ENCODE results near the gene HBQ1.

HBQ1 gene

DNA sequence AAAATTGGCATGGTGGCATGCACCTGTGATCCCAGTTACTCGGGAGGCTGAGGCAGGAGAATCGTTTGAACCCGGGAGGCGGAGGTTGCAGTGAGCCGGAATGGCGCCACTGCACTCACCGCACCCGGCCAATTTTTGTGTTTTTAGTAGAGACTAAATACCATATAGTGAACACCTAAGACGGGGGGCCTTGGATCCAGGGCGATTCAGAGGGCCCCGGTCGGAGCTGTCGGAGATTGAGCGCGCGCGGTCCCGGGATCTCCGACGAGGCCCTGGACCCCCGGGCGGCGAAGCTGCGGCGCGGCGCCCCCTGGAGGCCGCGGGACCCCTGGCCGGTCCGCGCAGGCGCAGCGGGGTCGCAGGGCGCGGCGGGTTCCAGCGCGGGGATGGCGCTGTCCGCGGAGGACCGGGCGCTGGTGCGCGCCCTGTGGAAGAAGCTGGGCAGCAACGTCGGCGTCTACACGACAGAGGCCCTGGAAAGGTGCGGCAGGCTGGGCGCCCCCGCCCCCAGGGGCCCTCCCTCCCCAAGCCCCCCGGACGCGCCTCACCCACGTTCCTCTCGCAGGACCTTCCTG, at the start of gene HBQ1:
Gene HBQ1 (plus strand): TSS at position 359 of the 575 bp plus-strand sequence. CDS start 28 bp downstream, at position 387.
- peak within 1 kb of the TSS; percentile 60 for H3K4me3 ChIP-seq
- H3K9ac ChIP-seq: peak within 1 kb of the TSS; percentile 48; the same call in 1 of the 2 replicates
- H3K9me3 ChIP-seq: no peaks in the 10 kb centered on the region
- H3K4me2 ChIP-seq: peak within 1 kb of the TSS; percentile 96
- peaks cover 12% of the 10 kb centered on the region for H3K4me1 ChIP-seq
- H3K36me3 ChIP-seq: peaks cover 22% of the 10 kb centered on the region
- TF ChIP-seq Cebpa-rat (IDR thresholded peaks at IDR 0.05): no peak
- peak within 1 kb of the TSS; percentile 43; the same call in 1 of the 2 replicates for H3K27ac ChIP-seq
- H3K27me3 ChIP-seq: peaks cover 63% of the 10 kb centered on the region
- H4K20me1 ChIP-seq: peaks cover 84% of the 10 kb centered on the region

DNA sequence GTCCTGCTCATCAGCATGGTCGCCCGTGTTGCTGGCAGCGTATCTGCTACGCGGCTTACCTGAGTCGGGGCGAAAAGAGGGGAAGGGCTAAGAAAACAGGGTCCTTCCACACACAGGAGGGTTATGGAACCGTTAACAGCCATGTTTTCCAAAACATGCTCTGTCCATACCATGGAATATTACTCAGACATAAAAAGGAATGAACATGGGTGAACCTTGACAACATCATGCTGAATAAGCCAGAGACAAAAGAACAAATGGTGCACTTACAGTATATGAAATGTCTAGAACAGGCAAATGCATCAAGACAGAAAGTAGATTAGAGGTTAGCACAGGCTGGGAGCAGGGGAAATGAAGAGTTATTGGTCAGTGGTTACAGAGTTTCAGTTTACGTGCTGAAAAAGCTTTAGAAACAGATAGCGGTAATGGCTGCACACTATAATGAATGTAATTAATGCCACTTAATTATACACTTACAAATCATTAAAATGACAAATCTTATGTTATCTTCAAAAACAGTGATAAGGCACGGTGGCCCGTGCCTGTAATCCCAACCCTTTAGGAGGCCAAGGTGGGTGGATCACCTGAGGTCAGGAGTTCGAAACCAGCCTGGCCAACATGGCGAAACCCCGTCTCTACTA, 49.6 kb upstream of the HBQ1 start:
- no peak overlapping the region for H3K4me2 ChIP-seq
- no peaks in the 10 kb centered on the region for H3K9me3 ChIP-seq
- TF ChIP-seq Cebpa-rat (IDR thresholded peaks at IDR 0.05): no peak
- peaks cover 39% of the 10 kb centered on the region for H3K36me3 ChIP-seq
- no peak overlapping the region for H3K9ac ChIP-seq
- no peaks in the 10 kb centered on the region for H3K27me3 ChIP-seq
- H3K4me1 ChIP-seq: no peaks in the 10 kb centered on the region; the same call in 1 of the 2 replicates
- no peak overlapping the region for H3K27ac ChIP-seq
- H4K20me1 ChIP-seq: peaks cover 77% of the 10 kb centered on the region
- H3K4me3 ChIP-seq: no peak overlapping the region

DNA sequence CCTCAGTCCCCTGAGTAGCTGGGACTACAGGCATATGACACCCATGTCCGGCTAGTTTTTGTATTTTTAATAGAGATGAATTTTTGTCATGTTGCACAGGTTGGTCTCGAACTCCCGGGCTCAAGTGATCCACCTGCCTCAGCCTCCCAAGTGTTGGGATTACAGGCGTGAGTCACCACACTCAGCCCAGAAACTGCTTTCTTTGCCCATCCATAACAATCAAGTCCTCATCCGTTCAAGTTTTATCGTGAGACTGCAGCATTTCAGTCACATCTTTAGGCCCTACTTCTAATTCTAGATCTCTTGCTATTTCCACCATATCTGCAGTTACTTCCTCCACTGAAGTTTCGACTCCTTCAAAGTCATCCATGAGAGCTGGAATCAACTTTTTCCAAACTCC, 48.1 kb upstream of the HBQ1 start:
- Histone ChIP-seq H3K27me3 (no peaks in the 10 kb centered on the region), H3K4me2 (no peak overlapping the region), H3K9me3 (no peaks in the 10 kb centered on the region), H4K20me1 (peaks cover 63% of the 10 kb centered on the region), H3K4me1 (peaks cover 13% of the 10 kb centered on the region), H3K9ac (no peak overlapping the region), H3K4me3 (no peak overlapping the region), H3K27ac (no peak overlapping the region), H3K36me3 (peaks cover 37% of the 10 kb centered on the region)
- TF ChIP-seq Cebpa-rat (IDR thresholded peaks at IDR 0.05): no peak

DNA sequence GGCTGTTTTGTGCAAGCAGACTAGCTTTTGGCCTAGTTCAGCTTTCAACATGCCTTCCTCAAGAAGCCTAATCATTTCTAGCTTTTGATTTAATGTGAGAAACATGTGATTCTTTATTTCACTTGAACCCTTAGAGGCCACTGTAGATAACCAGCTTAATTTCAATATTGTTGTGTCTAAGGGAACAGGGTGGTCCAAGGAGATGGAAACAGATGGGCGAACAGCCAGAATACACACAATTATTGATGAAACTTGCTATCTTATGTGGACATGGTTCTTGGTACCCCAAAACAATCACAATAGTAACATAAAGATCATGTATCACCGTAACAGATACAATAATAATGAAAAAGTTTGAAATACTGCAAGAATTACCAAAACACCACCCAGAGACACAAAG, 46.5 kb upstream of the HBQ1 start:
- H3K4me2 ChIP-seq: no peak overlapping the region
- H3K9me3 ChIP-seq: no peaks in the 10 kb centered on the region
- no peak overlapping the region for H3K27ac ChIP-seq
- peaks cover 50% of the 10 kb centered on the region for H4K20me1 ChIP-seq
- no peak overlapping the region for H3K9ac ChIP-seq
- no peaks in the 10 kb centered on the region for H3K27me3 ChIP-seq
- H3K36me3 ChIP-seq: peaks cover 26% of the 10 kb centered on the region
- H3K4me3 ChIP-seq: no peak overlapping the region
- TF ChIP-seq Cebpa-rat (IDR thresholded peaks at IDR 0.05): no peak
- peaks cover 20% of the 10 kb centered on the region for H3K4me1 ChIP-seq

DNA sequence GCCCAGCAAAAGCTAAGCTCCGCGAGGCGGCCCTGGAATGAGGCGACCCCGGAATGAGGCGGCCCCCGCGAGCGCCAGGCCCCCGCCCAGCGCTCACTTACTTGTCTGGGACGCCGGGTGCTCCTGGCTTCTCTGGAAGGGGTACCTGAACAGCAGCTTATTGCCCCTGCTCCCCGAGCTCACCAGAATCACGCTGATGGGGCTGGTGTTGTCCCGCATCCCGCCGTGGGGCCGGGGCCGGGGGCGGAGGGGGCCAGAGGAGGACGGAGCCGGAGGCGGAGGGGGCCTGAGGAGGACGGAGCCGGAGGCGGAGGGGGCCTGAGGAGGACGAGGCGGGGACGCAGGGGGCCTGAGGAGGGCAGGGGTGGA, 42.2 kb upstream of the HBQ1 start:
- Histone ChIP-seq H3K9me3 (no peaks in the 10 kb centered on the region), H3K9ac (peak overlapping the region; percentile 91), H3K4me1 (peaks cover 26% of the 10 kb centered on the region), H3K27me3 (no peaks in the 10 kb centered on the region), H3K4me3 (peak overlapping the region; percentile 79), H3K4me2 (peak overlapping the region; percentile 85), H4K20me1 (peaks cover 11% of the 10 kb centered on the region; the same call in 1 of the 2 replicates), H3K27ac (peak overlapping the region; percentile 89), H3K36me3 (0 out of 2 replicates have a peak, but pooled peaks cover 7% of the 10 kb centered on the region)
- no peak for TF ChIP-seq Cebpa-rat (IDR thresholded peaks at IDR 0.05)

DNA sequence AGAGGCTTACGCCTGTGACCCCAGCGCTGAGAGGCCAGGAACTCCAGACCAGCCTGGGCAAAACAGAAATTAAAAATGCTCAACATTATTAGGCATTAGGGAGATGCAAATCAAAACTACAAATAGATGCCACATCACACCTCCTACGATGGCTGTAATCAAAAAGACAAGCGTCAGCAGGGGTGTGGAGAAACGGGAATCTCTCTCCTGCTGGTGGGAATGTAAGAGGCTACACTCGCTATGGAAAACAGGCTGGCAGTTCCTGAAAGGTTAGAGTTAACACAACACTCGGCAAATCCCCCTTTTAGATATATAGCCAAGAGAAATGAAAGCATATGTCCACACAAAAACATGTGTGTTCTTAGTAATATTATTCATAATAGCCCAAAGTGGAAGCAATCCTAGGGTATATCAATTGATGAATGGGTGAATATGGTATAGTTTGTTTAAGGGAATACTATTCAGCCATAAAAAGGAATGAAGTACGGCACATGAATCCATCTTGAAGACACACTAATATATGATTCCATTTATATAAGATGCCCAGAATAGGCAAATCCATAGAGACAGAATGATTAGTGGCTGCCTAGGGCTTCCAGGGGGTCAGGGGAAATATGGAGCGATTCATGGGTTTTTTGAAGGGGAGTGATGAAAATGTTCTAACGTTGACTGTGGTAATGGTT, 39.9 kb upstream of the HBQ1 start:
- Histone ChIP-seq H3K4me1 (peaks cover 26% of the 10 kb centered on the region), H4K20me1 (no peaks in the 10 kb centered on the region)
- no peak for TF ChIP-seq Cebpa-rat (IDR thresholded peaks at IDR 0.05)

DNA sequence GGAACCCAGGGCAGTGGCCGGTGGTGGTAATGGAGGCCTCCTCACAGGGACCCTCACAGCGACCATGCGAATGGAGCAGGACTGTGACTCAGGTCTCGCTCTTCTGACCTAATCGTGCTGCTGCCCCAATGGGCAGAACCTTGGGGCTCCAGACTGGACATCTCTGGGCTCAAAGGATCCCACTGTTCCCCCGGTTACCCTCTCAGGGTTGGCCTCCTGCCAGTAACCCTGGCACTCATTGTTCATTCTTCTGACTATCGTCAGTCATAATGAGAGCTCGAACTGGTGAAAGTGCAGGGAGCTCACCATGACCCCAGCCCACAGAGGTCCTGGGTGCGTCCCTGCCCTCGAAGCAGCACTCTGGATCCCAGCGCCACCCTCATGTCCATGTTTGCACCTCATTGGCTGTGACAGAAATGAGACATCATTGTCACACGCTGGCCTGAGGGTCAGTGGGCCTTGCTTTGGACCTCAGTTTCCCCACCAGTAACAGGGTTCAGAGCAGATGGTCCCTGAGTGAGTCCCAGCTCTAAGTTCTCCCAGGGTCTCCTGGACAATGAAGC, 37.8 kb upstream of the HBQ1 start:
- H3K27ac ChIP-seq: no peak overlapping the region
- H3K4me1 ChIP-seq: peaks cover 9% of the 10 kb centered on the region
- no peaks in the 10 kb centered on the region for H3K27me3 ChIP-seq
- H3K9me3 ChIP-seq: no peaks in the 10 kb centered on the region
- no peak overlapping the region for H3K4me2 ChIP-seq
- no peak overlapping the region for H3K4me3 ChIP-seq
- no peak for TF ChIP-seq Cebpa-rat (IDR thresholded peaks at IDR 0.05)
- H4K20me1 ChIP-seq: no peaks in the 10 kb centered on the region
- no peaks in the 10 kb centered on the region for H3K36me3 ChIP-seq
- H3K9ac ChIP-seq: no peak overlapping the region

More for the DNA sequence above, 39.9 kb upstream of the HBQ1 start:
- no peaks in the 10 kb centered on the region for H3K9me3 ChIP-seq
- no peak overlapping the region for H3K9ac ChIP-seq
- no peak overlapping the region for H3K4me2 ChIP-seq
- H3K27me3 ChIP-seq: no peaks in the 10 kb centered on the region
- H3K4me3 ChIP-seq: no peak overlapping the region
- no peaks in the 10 kb centered on the region for H3K36me3 ChIP-seq
- H3K27ac ChIP-seq: no peak overlapping the region

DNA sequence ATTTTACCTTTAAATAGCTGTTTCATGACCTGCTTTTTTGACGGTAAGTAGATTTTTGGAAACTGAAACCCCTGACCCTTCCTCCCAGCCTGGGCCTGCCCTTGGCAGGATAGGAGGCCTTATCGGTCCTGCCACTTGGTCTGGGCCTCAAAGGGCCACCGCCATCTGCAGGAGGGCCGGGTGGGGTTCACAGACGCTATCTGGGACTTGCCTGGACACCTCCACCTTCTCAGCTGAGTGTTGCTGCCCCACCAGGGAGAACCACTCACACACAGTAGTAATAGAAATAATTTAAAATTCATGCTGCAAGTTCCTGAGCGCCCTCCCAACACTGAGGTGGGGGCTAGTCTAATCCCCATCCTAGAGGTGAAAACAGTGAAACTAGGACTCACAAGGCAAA, 37.2 kb upstream of the HBQ1 start:
- H3K9me3 ChIP-seq: no peaks in the 10 kb centered on the region
- H3K27me3 ChIP-seq: no peaks in the 10 kb centered on the region
- H3K9ac ChIP-seq: no peak overlapping the region
- no peak overlapping the region for H3K4me3 ChIP-seq
- H3K4me2 ChIP-seq: no peak overlapping the region
- no peaks in the 10 kb centered on the region for H4K20me1 ChIP-seq
- H3K27ac ChIP-seq: no peak overlapping the region
- H3K36me3 ChIP-seq: no peaks in the 10 kb centered on the region
- TF ChIP-seq Cebpa-rat (IDR thresholded peaks at IDR 0.05): no peak
- 0 out of 2 replicates have a peak, but pooled peaks cover 7% of the 10 kb centered on the region for H3K4me1 ChIP-seq

DNA sequence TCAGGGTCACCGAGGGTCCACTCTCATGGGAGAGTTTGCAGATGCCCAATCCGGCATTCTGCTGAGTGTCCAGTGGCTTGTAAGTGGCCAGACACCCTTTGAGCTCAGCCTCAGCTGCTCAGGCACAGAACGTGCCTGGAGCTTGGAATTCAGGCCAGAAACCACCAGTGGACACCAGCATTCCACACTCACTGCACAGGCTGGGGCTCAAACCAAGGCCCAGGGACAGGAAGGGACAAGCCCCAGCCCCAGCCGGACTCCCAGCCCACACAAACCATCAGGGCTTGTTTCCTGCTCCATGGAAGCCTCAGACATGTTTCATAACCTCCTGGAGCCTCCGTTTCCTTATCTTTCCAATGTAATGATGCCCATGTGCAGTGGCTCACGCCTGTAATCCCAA, 36.8 kb upstream of the HBQ1 start:
- Histone ChIP-seq H3K9me3 (no peaks in the 10 kb centered on the region), H4K20me1 (no peaks in the 10 kb centered on the region), H3K4me2 (no peak overlapping the region), H3K9ac (no peak overlapping the region), H3K4me1 (0 out of 2 replicates have a peak, but pooled peaks cover 7% of the 10 kb centered on the region), H3K36me3 (no peaks in the 10 kb centered on the region), H3K27me3 (no peaks in the 10 kb centered on the region; the same call in 1 of the 2 replicates), H3K4me3 (no peak overlapping the region), H3K27ac (no peak overlapping the region)
- no peak for TF ChIP-seq Cebpa-rat (IDR thresholded peaks at IDR 0.05)
